ENCODE results near the gene TSPAN10.

TSPAN10 gene

DNA sequence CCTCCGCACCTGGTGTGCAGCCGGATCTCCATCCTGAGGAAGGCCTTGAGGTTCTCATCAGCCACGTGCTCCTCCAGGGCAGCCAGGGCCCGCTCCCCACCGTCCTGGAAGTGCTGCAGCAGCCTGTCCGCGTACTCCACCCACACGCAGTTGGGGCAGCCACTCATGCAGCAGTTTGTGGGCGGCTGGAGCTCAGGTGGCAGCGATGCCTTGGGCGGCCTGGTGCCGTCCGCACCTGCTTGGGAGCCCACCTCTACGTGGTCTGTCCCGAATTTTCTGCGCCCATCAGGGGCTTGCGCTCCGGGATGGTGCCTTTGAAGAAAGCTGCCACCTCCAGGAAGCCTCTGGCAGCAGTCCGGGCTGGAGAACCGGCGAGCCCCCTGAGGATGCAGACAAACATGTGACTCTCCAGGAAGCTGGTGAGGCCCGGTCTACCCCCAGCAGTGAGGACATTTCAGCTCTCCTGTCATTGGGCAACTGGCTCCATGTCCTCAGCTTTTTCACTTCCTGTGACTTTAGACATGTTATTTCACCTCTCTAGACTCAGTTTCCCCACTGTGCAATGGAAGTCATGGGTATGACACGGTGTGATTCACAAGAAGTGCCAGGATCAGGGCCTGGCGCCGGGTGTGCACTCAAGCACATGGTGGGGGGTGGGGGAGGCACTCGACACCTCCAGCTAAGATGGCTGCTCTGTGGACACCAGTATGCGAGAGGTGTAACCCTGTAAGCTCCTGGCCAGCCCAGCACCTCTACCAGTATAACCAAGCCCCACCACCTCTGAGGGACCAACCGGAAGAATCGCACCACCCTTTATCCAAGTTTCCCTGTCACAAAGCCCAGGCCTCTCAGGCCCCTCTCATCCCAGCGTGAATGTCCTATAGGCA lies 28.5 kb downstream of the TSPAN10 start:
- DNase-seq: no peak

DNA sequence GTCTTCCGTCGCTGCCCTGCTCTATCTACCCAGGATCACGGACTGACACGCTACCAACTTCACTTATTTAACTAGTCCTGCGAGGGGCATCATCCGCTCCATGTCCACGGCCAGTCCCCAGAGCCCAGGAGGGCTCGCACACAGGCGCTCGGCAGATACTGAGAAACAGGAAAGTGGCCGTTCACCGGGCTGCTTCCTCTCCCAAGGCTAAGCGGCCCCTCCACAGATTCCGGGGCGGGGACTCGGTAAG lies 29.0 kb downstream of the TSPAN10 start:
- no peak for DNase-seq

DNA sequence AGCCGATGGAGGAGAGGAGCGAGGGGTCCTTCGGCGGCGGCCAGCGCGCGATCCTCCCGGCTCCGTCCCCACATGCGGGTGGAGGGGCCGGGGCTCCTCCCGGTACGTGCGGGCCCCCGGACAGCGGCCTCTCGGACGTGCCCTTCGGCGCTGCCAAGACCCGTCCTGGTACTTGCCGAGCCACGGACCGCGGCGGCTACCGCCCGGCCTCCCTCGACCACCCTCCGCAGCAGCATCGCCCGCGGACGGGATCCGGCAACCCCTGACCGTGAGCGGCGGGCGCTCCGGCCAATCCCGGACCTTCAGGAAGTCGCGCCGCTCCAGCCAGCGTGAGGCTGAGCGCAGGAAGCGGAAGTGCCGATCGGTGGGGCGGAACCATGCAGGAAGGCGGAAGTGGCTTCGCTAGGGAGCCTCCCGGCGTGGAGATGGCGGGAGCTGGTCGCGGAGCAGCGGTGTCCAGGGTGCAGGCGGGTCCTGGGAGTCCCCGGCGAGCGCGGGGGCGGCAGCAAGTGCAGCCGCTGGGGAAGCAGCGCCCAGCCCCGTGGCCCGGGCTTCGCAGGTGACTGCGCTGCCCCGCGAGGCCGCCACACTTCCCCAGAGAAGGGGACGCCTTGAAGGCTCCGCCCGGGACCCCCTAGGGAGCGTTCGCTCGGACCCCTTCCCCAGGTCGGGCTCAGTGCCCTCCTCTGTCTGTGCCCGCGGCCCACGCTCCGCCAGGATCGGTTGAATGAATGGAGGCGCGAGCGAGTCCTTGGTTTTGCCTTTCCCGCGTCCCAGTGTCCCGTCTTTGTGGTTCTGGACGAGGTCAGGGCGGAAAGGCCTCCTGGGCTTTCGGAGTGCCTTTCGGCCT lies 29.6 kb downstream of the TSPAN10 start, which contains the start of the genes CCDC137 and OXLD1:
CCDC137 (plus strand) TSS at position 396 of the 850 bp plus-strand sequence; CDS start at position 426, 30 bp downstream.
OXLD1 (minus strand) TSS at position 264 of the 850 bp plus-strand sequence; CDS start at position 236, 28 bp downstream.
- DNase-seq: peak; percentile 94

DNA sequence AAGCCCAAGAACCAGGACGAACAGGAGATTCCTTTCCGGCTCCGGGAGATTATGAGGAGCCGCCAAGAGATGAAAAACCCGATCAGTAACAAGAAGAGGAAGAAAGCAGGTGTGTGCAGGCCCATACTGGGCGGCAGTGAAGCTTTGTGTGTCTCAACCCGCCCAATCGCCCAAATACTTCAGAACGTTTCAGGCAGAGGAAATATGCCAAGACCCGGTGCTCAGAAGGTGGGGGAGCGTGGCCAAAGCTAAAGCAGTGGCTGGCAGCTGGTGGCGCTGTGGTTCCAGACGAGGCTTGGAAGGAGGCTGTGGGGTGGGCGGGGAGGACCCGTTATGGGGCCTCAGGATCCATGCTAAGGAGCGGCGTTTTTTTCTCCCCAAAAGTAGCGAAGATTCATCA lies 30.8 kb downstream of the TSPAN10 start:
- no peak for DNase-seq

DNA sequence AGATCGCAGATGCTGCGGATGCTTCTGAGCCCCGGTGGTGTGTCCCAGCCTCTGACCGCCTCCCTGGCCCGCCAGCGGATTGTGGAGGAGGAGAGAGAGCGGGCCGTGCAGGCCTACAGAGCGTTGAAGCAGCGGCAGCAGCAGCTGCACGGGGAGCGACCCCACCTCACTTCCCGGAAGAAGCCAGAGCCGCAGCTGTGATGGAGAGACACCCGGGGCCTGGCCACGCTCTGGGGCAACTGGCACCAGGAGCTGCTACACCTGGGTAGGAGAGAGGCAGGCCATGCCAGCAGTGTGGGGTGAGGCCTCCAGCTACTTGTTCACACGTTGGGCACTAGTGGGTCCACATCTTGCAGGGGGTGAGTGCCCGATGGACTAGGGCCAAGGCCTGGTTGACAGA lies 35.5 kb downstream of the TSPAN10 start:
- no peak for DNase-seq

DNA sequence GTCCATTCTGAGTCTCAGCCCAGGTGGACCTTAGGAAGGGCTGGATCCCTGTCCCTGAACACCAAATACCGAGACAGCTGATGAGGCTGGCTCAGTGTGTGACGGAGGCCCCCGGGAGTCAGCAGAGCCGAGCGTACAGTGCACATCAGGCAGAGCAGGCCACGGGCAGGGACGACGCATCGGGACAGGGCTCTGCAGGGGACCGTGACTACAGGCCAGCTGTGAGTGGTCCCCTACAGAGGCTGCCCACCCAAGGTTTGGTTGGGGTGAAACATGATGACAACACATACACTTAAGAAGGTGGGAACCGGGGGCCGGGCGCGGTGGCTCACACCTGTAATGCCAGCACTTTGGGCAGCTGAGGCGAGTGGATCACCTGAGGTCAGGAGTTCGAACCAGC lies 36.0 kb downstream of the TSPAN10 start:
- no peak for DNase-seq

DNA sequence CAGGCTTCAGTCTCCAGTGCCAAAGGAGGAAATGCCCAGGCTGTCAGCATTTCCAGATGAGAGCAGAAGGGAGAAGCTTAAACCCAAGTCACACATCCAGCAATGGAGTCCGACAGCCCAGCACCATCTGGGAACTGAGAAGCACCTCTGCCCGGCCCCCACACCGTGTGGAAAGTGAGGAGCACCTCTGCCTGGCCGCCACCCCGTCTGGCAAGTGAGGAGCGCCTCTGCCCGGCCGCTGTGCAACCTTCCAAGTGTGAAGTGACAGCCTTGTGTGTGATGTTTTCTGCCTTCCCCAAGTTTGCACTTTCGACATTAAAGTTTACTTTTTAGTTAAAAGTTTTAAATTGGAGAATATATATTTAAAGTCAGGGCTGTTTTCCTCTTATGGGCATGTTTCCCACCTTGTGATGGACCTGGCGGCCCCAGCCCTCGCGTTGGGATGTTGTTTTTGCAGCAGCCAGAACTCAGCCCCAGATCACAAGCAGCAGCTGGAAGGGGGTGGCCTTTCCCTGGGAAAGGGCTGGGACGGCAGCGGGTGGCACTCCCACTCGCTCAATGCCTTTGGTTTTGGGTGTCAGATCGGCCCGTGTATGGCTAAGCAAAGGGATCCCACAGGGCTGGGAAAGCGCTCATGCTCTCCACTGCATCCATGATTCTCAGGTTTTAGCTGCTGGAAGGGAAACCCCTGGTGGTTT lies 36.7 kb downstream of the TSPAN10 start:
- DNase-seq: no peak

DNA sequence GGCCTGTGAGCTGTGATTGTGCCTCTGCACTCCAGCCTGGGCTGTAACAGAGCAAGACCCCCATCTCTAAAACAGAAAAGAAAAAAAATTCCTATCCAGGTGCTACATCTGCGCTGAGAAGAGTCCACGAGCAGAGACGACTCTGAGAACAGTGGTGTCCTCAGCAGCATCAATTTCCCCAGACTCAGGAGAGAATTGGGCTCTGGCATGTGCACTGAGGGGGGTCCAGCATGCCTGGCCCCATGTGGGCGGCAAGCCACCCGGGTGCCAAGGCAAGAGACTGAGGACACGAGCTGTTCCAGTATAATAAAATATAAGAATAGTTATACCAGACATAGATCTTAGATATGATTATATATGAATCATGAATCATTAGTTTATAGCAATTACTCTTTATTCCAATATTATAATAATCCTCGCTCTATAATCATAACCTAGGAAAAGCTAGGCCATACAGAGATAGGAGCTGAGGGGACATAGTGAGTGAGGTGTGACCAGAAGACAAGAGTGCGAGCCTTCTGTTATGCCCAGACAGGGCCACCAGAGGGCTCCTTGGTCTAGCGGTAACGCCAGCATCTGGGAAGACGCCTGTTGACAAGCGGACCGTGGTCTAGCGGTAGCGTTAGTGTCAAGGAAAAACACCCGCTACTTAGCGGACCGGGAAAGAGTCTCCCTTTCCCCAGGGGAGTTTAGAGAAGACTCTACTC lies 38.7 kb downstream of the TSPAN10 start:
- peak; percentile 50 for DNase-seq

DNA sequence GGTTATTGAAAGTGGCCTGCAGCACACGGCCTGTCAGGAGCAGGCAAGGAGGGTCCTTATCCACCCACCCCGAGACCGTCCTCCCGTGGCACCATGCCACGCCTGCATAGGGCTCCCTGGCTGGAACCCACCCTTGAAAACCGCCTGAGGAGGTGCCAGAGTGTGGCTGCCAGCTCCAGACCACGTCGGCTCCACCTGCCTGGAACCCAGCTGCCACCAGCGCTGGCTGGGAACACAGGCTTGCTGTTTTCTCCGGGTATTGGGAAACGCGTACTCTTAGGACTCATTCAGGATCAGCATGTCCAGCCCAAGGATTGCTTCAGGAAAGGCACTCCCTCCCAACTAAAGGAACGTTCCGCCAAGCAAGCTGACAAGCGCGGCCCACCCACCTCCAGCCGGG lies 39.9 kb downstream of the TSPAN10 start:
- DNase-seq: no peak

DNA sequence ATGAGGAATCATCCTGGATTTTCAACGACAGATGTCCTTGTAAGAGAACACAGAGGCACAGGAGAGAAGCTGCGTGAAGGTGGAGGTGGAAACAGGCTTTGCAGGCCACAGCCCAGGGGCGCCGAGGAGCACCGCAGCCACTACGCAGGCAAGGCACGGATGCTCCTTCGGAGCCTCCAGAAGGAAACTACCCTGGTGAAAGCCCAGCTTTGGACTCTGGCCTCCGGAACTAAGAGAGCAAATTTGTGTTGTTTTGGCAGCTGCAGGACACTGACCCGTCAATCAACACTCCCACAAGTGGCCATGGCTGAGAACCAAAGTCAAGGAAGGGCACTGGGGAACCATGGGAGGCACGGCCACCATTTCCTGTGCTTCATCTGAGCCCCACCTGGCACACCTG lies 43.2 kb downstream of the TSPAN10 start:
- DNase-seq: no peak

DNA sequence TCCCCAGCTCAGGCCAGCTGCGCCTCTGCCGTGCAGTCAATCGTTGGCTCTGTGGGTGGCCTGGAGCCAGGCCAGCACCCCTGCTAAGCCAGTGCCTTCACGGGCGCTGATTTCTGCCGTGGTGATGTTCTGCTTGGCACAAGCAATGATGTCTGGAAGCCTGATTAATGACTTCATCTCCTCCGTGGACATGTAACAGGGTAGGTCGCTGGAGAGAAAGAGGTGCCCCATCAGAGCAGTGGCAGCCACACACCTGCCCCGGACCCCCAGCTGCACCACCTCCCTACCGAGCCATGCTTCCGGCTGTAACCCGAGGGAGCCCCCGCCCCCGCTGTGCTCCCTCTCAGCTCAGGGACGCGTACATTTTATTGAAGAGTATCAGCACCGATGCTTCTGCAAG lies 44.7 kb downstream of the TSPAN10 start:
- DNase-seq: no peak

DNA sequence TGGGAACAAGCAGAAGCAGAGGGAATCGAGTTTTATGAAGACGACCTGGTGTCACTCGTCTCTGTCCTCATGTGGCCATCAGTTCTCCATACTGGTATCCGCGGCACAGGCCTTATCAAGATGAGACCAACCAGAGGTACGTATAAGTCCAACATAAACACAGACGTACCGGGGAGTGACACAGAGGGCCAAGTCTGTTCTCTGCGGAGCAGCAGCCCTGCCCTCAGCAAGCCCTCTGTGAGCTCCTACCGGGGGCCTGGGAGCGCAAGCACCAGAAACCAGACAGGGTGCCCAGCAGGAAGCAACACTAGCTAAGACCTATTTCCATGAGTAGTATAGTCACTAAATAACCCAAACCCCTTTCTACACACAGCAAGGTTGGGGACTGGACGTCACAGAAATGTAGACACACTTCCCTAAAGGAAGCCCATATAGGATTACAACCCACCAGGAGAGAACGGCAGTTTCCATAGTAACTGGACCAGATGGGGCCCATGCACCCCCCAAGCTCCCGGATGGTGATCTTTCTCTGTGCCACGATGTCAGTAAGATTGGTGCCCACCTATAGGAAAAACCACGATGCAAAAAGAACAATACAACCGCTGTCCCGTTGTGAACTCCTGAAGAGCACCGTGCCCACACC lies 45.7 kb downstream of the TSPAN10 start:
- peak; percentile 41 for DNase-seq

DNA sequence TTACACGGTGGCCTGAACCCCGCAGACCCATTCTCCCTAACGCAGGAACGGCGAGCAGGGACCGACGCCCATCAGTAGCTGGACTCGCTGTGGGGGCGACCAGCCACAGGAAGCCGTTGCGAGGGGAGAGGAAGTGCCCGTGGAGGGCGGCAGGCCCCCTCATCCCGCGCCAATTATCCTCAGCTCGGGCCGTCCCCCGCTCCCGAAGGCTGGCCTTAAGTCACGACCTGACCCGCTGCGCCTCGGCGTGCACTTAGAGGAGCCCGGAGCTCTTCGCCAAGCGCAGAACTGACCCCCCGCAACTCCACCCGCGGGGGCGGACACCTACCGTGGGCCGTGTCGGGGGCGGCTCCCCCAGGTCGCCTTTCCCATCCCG lies 46.2 kb downstream of the TSPAN10 start:
- DNase-seq: no peak

DNA sequence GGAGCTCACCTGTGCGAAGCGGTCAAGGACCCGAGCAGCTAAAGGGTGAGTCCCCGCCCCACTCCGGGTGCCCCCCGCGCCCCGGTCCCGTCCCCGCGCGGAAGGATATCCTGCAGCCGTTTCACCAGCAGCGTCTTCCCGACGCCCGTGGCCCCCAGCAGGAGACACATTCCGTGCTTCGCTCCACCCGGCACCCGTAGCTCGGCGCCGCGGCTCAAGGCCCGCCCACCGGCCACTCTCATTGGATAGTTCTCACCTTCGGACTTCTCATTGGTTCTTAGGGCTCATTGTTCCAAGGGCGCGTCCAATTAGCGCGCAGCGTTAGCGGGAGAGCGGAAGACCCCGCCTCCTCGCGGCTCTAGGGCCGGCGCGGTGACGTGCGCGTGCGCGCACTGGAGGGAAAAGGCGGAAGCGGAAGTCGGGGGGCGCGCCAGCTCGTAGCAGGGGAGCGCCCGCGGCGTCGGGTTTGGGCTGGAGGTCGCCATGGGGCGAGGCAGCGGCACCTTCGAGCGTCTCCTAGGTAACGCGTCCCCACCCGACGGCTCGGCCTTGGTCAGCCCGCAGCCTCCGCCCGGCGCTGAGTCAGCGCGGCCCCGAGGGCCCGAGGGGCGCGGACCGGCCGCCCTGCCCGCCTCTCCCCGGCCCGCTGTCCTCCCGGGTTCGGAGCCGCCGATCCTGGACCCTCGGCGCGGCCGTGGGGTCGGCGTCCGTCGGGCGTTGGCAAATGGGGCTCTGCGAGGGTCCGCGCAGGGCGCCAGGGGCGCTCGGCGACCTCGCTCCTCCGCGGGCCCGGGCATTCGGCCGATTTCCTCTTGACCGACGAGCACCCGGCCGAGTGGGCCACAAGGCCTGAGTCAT lies 46.8 kb downstream of the TSPAN10 start, which contains the start of the genes ARL16 and HGS:
ARL16 (minus strand) TSS at position 214 of the 858 bp plus-strand sequence; CDS start at position 170, 44 bp downstream.
HGS (plus strand) TSS at position 428 of the 858 bp plus-strand sequence; CDS start at position 484, 56 bp downstream.
- peak; percentile 98 for DNase-seq

DNA sequence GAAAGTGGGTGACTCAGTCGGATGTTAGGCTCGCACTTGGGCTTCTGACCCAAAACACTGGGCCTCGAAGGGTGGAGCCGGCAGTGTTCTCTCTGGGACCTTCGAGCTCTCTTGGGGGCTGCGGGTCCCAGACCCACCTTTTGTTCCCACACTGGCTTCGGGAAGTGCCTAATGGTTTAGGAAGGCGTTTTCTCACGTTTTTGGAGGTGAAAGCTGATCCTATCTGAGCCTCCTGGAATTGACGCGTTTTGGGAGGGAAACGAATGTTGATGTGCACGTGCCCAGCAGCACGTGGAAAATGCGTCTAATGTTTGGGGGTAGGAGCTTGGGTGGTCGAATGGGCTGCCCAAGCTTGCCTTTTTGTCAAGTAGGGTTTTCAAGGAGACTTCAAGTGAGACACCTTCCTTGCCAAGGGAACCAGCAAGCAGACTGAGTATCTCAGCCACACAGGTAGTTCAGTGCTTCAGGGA lies 47.5 kb downstream of the TSPAN10 start:
- peak; percentile 30 for DNase-seq

DNA sequence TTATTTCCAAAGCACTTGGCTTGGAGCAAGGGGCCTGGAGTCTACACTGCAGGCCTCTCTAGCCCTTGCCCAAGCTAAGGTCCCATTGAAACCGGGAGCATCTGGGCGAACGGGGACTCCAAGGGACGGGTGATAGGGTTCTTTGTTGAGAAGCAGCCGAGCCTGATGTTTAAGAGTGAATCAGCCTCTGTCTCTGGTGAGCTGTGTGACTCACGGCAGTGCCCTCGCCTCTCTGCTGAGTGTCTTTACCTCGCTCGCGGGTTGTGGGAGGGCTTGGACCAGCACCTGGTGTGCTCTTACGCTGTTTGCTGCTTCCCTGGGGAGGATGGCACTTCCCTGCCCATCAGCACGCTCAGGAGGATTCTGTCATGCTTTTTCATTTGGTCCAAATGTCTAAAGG lies 48.1 kb downstream of the TSPAN10 start:
- DNase-seq: peak; percentile 46

DNA sequence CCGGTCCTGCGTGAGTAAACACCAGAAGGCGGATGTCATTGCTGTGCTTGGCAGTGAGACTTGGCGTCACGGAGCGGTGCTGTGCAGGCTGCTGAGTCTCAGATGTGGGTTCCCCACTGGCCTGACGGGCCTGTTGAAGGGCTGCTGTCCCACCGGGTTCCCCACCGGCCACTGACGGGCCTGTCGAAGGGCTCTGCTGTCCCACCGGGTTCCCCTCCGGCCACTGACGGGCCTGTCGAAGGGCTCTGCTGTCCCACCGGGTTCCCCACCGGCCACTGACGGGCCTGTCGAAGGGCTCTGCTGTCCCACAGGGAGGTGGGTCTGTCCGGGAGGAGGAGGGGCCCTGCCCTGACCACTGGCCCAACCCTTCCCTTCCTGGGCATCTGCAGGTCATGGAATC lies 49.6 kb downstream of the TSPAN10 start:
- DNase-seq: no peak

DNA sequence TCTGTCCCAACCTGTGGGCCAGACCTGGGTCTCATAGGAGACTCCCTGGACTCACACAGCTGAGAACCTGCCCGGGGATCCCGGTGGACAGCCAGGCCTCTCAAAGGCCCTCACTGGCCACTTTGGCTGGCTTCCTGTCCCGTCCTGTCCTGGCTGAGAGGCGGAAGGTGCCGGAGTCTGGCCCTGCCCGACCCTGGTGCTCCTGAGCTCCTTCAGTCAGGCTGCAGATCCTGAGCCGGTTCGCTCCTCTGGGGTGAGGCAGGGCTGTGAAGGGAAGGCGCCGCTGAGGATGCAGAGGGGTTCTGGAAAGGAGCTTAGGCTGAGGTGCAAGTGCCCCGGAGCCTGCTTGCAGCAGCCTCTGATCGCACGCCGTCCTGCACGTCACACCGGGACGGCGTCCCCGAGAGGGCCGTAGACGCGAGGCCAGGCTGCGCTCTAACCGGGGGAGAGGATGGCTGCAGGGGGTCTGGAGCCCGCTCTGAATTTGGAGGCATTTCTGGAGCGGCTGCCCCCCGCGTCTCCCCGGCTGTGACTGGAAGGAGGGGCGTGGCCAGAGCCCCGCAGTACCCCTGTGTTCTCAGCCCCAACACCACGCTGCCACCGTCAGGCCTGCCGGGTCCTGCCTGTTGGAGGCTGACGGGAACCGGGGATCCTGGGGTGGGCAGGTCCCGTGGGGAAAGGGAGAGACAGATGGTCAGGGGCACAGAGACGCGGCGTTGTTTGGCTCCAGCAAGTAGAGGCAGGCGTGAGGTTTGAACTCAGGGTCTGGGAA lies 51.0 kb downstream of the TSPAN10 start:
- no peak for DNase-seq

DNA sequence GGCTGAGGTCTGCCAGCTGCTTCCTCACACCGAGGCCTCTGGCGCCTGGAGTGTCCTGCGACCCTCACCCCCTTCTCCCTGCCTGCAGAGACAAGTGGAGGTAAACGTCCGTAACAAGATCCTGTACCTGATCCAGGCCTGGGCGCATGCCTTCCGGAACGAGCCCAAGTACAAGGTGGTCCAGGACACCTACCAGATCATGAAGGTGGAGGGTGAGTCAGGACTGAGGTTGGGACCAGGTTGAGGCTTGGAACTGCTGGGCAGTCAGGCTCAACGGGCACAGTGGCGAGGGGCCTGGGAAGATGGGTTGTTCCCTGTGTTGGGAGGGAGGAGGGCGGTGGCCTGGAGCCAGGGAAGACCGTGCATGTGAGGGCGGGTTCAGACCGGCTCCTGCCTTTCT lies 51.6 kb downstream of the TSPAN10 start:
- DNase-seq: no peak

DNA sequence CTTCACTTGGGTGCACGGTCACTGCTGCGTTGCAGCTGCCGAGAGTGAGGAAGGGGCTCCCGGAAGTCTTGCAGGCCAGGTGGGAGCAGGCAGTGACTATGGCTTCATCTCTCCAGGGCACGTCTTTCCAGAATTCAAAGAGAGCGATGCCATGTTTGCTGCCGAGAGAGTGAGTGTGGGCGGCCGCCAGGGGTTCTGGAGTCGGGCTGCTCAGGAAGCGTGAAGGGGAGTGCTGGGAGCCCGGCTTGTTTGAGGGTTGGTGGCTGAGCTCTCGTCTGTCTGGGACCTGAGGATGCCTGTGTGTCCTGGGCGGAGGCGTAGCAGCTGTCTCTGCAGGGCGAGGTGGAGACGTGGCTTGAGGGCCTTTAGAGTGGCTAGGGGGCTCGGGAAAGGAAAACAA lies 53.1 kb downstream of the TSPAN10 start:
- DNase-seq: no peak
